OCI-M1 (cell line): ENCODE results near the gene LSMEM2.

Experiments used
- DNase-seq: peaks from one replicate; lab custom pipeline; 2025; lab: John Stamatoyannopoulos, UW

Gene LSMEM2

GRCh38 chr3:50322386-50323091, 43.7 kb downstream of the LSMEM2 start, which contains the start of gene HYAL2:
TSS of gene HYAL2 (minus strand) at chr3:50322745. CDS start at chr3:50320489, 2,256 bp downstream.
- no peak for DNase-seq

- DNase-seq, result no peak
Observed at GRCh38 chr3:50323092-50323600, 44.3 kb downstream of the LSMEM2 start.

GRCh38 chr3:50323614-50324199, 44.8 kb downstream of the LSMEM2 start:
- DNase-seq, result no peak

- DNase-seq, result peak; percentile 72
Observed at GRCh38 chr3:50324351-50325112, 45.6 kb downstream of the LSMEM2 start.

DNA sequence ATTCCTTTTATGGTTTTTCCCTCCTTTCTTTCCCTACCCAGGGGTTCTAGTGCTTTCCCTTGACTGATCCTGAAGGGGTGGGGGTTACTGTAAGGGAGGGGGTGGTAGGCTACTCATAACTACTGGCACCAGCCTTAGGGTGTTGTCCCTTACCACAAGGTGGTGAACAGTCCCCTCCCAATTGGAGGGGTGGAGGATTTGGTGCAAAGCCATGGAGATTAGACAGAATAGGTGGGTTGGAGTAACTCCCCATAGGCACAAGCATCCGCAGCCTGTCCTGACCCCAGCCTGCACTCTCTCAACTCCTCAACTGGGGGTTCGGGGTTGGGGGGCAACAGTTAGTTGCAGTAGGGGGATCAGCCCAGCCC, 46.2 kb downstream of the LSMEM2 start:
- no peak for DNase-seq

- no peak for DNase-seq
Observed at GRCh38 chr3:50325497-50326181, 46.8 kb downstream of the LSMEM2 start.

DNA sequence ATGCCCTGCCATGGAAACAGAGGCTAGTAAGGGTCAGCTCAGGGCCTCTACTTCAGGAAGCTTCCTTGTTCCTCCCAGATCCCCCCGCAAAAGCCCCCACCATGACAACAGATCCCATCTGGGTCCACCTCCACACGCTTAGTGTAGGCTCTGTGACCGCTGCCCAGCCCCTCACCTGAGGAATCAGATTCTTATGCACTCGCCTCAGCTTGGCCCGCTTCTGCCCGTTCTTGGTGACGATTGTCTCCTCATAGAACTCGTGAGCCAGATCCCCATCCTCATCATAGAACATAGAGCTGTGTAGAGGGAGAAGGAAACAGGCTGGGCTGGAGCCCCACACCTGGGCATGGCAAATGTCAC, 47.3 kb downstream of the LSMEM2 start:
- DNase-seq, result no peak

DNA sequence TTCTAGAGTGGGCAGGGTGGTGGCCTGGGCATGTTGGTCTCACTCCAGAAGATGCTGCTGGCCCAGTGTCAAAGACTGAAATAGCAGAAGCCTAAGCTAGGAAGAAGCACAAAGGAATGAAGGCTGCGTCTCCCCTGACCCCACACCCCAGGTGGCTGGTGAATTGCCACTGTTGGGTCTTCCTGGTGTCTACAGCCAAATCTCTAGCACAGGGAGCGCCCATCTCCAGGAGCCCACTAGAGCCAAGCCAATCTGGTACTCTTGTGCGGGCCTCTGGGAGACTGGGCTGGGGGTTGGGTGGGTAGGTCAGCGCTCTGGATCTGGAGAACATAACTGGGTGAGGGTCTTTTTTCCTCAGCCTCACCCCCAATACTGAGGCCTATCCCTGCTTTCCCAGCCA, 48.2 kb downstream of the LSMEM2 start:
- no peak for DNase-seq

GRCh38 chr3:50327943-50328691, 49.2 kb downstream of the LSMEM2 start, which contains the start of gene TUSC2:
TSS of gene TUSC2 (minus strand) at chr3:50328223. CDS start at chr3:50328099, 124 bp downstream.
- peak; percentile 96 for DNase-seq

DNA sequence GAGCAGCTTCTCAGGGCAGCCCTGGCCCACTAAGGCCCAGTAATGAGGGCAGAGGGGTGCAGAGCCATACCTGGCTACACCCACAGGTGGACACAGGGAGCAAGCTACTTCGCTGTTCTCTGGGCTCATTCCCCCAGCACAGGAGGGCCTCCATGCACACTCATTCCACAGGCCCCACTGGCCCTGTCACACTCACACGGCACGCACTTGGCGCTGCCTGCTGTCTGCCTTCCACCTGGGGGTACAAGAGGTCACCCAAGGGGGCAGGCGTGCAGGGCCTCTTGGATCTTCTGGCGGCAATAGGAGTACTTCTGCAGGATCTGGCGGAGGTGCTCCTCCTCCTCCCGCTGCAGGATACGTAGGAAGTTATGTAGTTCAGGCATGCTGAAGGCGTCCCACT, 51.4 kb downstream of the LSMEM2 start:
- no peak for DNase-seq

GRCh38 chr3:50331364-50331907, 52.5 kb downstream of the LSMEM2 start:
- no peak for DNase-seq

DNA sequence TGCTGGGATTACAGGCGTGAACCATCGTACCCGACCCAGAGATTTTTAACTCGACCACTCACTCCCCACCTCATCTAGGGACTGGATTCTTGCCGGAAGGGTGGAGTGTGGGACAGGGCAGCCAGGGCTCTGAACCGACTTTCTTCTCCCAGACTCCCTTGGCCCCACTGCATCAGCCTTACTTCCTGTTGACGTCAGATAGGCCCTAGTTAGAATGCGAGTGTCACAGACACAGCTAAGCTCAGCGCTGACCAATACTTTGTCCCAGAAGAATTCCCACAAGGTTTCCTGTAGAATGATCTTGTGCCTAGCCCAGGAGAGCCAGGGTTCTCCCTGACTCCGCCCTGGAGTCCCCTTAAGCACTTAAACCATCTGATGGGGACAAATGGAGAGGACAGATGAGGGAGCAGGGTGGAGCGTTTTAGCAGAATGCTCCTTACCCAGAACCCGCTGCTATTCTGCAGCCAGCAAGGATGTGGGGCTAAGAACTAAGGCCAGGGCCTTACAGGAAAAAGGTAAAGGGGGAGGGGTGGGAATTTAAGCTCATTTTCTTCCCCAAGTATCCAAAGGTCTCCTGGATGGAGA, 54.9 kb downstream of the LSMEM2 start:
- DNase-seq, result no peak

GRCh38 chr3:50334339-50335075, 55.6 kb downstream of the LSMEM2 start:
- no peak for DNase-seq

- DNase-seq, result peak; percentile 45
Observed at GRCh38 chr3:50336452-50337174, 57.7 kb downstream of the LSMEM2 start.

- DNase-seq, result peak; percentile 97
Observed at GRCh38 chr3:50337175-50337861, 58.4 kb downstream of the LSMEM2 start.
